Transverse colon (tissue), 4 donors: ENCODE data around the gene GCFC2. TPM values are rescaled to one million over a fixed set of nuclear protein-coding genes. Genes with fewer than 3 reads are reported as not detected.

Source experiments
- DNase-seq: peaks from one replicate; pipeline ENCODE4 v3.0.0-alpha.2; 2019
- H3K27ac ChIP-seq, 4 donors: fragments of 200-600 bp; sonication (generic); 2 replicates each; pipeline ENCODE4 v1.5.1; 2016 to 2018; ENCODE audit warnings: inconsistent platforms in 4 of 4
- H3K27me3 ChIP-seq: fragments of 200-600 bp; sonication (generic); 2 replicates; pipeline ENCODE4 v1.5.1; 2017; ENCODE audit warnings: inconsistent platforms
- H3K36me3 ChIP-seq, 4 donors: fragments of 200-600 bp; sonication (generic); 2 replicates each; pipeline ENCODE4 v1.5.1; 2017 to 2019; ENCODE audit warnings: inconsistent platforms in 4 of 4
- H3K4me1 ChIP-seq, 4 donors: fragments of 200-600 bp; sonication (generic); 2 replicates each; pipeline ENCODE4 v1.5.1; 2017 to 2020; ENCODE audit warnings: inconsistent platforms in 4 of 4
- H3K4me3 ChIP-seq, 4 donors: fragments of 200-600 bp; sonication (generic); 1 replicate in 1 of 4; 2 replicates in 3 of 4; pipeline versions ENCODE4 v1.5.1 to v1.6.1; 2017 to 2019; ENCODE audit warnings: inconsistent platforms in 4 of 4
- H3K9me3 ChIP-seq, 2 donors: fragments of 200-600 bp; sonication (generic); 2 replicates each; pipeline ENCODE4 v1.5.1; 2017 to 2019; ENCODE audit warnings: inconsistent platforms in 2 of 2
- CTCF ChIP-seq, 5 experiments: fragments of 200-600 bp in 3 of 5; fragments of 450-650 bp in 2 of 5; sonication (generic) in 3 of 5; IDR thresholded peaks; 1 replicate in 2 of 5; 2 replicates in 3 of 5; pipeline ENCODE4 v1.5.1; 2016 to 2017; ENCODE audit warnings: antibody characterized with exemption in 5 of 5, inconsistent platforms in 3 of 5, mild to moderate bottlenecking in 2 of 5, moderate library complexity in 1 of 5
- EP300 ChIP-seq: sonication (generic); formaldehyde crosslinking; IDR thresholded peaks from one replicate; pipeline ENCODE4 v1.6.1; 2017; ENCODE audit warnings: antibody characterized with exemption, low read depth
- POLR2A ChIP-seq: fragments of 450-650 bp; IDR thresholded peaks from one replicate; pipeline ENCODE4 v1.6.1; 2016; ENCODE audit warnings: antibody characterized with exemption, mild to moderate bottlenecking, moderate library complexity
- POLR2AphosphoS5 ChIP-seq, 3 donors: sonication (generic); formaldehyde crosslinking; IDR thresholded peaks; one replicate each; pipeline ENCODE4 v1.6.1; 2016; ENCODE audit warnings: antibody characterized with exemption in 3 of 3
- WGBS, 2 donors: methylation state at CpG; one replicate each; pipeline ENCODE4 v1.1.5; 2018; ENCODE audit warnings: low coverage in 1 of 2; 5-methylcytosine and 5-hydroxymethylcytosine counted together
- in situ Hi-C, 4 donors: fragments of 200-750 bp; cut with MboI; loops; one replicate each; pipeline versions ENCODE4 v1.15.0 to v1.15.1; 2017; ENCODE audit warnings: low sequenced_read_pairs in 3 of 4, low pct_ligation_motif_present in 1 of 4, low pct_unique_long_range_greater_than_20kb in 1 of 4
- intact Hi-C: fragments of 100-400 bp; cut with DNase I; formaldehyde crosslinking; loops from one replicate; pipeline ENCODE4 v1.15.1; 2023; ENCODE audit warnings: low total_unique reads
- total RNA-seq, 4 donors: library from RNA; depleted of rRNA; stranded (reverse); fragments of >200 nt; gene quantifications; one replicate each; pipeline ENCODE4 v1.1.0, GENCODE V29; 2016

GCFC2 gene
- total RNA-seq, 4 donors from 2014 or later, result 18.2 to 43.2 (median 27.3) TPM

DNA sequence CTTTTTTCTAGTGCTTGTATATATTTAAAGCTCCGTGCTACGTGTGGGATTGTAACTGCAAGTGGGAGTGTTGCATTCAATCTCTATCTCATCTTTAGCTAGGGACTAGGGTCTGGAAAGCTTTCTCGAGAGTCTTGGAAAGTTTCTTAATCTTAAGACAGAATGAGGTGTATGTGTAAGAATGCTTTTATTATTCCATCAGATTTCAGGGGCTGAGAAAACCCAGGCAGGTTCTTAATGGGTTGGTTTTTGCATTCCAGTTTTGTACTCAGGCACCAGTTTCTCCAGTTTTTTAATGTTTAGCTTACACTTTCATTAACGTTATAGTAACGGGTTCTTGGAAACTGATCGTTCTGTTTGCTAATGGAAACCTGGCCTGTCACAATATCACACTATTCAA lies 43.8 kb downstream of the GCFC2 start:
- no peaks in the 10 kb centered on the region for H3K9me3 ChIP-seq
- TF ChIP-seq CTCF (IDR thresholded peaks at IDR 0.05), result no peak
- no peak for TF ChIP-seq POLR2A
- TF ChIP-seq POLR2AphosphoS5 (IDR thresholded peaks at IDR 0.05), result no peak
- TF ChIP-seq EP300, result no peak
- peaks cover 0 to 40% (median 10%) of the 10 kb centered on the region in 4 donors for H3K36me3 ChIP-seq
- H3K27me3 ChIP-seq, result no peaks in the 10 kb centered on the region
- intact Hi-C loops, result no loop called here
- WGBS, 2 donors, result 88 to 91% methylated on average over 5 to 6 of the region's 6 CpGs
- DNase-seq, result no peak
- in situ Hi-C loops, result no loop called here
- no peak overlapping the region for H3K27ac ChIP-seq
- H3K4me3 ChIP-seq, result no peak overlapping the region
- H3K4me1 ChIP-seq, result no peaks in the 10 kb centered on the region

DNA sequence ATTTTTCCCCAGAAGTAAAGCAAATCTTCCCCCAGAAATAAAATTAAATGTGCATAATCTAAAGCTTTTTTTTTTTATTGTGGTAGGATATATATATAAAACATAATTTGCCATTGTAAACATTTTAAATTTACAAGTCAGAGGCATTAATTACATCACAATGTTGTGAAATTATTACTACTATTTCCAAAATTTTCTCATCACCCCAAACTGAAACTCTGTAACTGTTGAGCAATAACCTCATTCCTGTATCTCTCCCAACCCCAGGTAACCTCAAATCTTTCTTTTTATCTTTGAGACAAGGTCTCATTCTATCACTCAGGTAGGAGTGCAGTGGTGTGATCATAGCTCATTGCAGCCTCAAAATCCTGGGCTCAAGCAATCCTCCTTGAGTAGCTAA lies 52.9 kb downstream of the GCFC2 start:
- Histone ChIP-seq H3K4me1 (no peaks in the 10 kb centered on the region), H3K27ac (no peak overlapping the region), H3K4me3 (no peak overlapping the region), H3K9me3 (peaks cover 0 to 5% of the 10 kb centered on the region in 2 donors), H3K27me3 (no peaks in the 10 kb centered on the region), H3K36me3 (peaks cover 0 to 73% (median 14%) of the 10 kb centered on the region in 4 donors)
- intact Hi-C loops, result no loop called here
- DNase-seq, result no peak
- in situ Hi-C loops, result no loop called here
- TF ChIP-seq EP300, result no peak
- no peak for TF ChIP-seq POLR2AphosphoS5 (IDR thresholded peaks at IDR 0.05)
- TF ChIP-seq CTCF (IDR thresholded peaks at IDR 0.05), result no peak
- no peak for TF ChIP-seq POLR2A

- intact Hi-C loops (no loop called here), in situ Hi-C loops (no loop called here)
- 90 to 98% methylated on average over 1 of the region's 1 CpG for WGBS, 2 donors
- no peak overlapping the region for H3K27ac ChIP-seq
- TF ChIP-seq POLR2A (no peak), EP300 (no peak), POLR2AphosphoS5 (IDR thresholded peaks at IDR 0.05) (no peak), CTCF (IDR thresholded peaks at IDR 0.05) (no peak)
- no peaks in the 10 kb centered on the region for H3K4me1 ChIP-seq
- H3K4me3 ChIP-seq, result no peak overlapping the region
- H3K27me3 ChIP-seq, result no peaks in the 10 kb centered on the region
- peaks cover 0 to 77% (median 18%) of the 10 kb centered on the region in 4 donors for H3K36me3 ChIP-seq
- peaks cover 0 to 5% of the 10 kb centered on the region in 2 donors for H3K9me3 ChIP-seq
- DNase-seq, result no peak
These were observed 54.2 kb downstream of the GCFC2 start for GRCh38 chr2:75656563-75656962.

- WGBS, 2 donors, result 88 to 100% methylated on average over 1 of the region's 1 CpG
- Histone ChIP-seq H3K9me3 (peaks cover 0 to 5% of the 10 kb centered on the region in 2 donors), H3K27me3 (no peaks in the 10 kb centered on the region), H3K36me3 (peaks cover 0 to 72% (median 18%) of the 10 kb centered on the region in 4 donors), H3K27ac (no peak overlapping the region), H3K4me3 (no peak overlapping the region), H3K4me1 (no peaks in the 10 kb centered on the region)
- no peak for TF ChIP-seq POLR2AphosphoS5 (IDR thresholded peaks at IDR 0.05)
- no peak for TF ChIP-seq CTCF (IDR thresholded peaks at IDR 0.05)
- TF ChIP-seq POLR2A, result no peak
- no peak for TF ChIP-seq EP300
- no peak for DNase-seq
- in situ Hi-C loops, result no loop called here
- intact Hi-C loops, result no loop called here
These were observed 54.9 kb downstream of the GCFC2 start for GRCh38 chr2:75655861-75656260.
